Measurements from ENCODE around the gene ARPC5.

The ARPC5 gene

GRCh38 chr1:183612407-183612806 is 23.2 kb downstream of the ARPC5 start:
- TF ChIP-seq EZH2 (IDR thresholded peaks at IDR 0.05; ENCODE audit: borderline replicate concordance, low read depth, low read length, severe bottlenecking) = no peak
- TF ChIP-seq CTCF (IDR thresholded peaks at IDR 0.05; ENCODE audit: borderline replicate concordance, extremely low read depth, low read length, poor library complexity, severe bottlenecking) = no peak
- Histone ChIP-seq H3K79me2 (ENCODE audit: insufficient read depth, low read length) (no peaks in the 10 kb centered on the region), H3K27ac (ENCODE audit: low read length) (no peak overlapping the region), H2AFZ (ENCODE audit: low read depth, low read length) (no peak overlapping the region), H3K27me3 (ENCODE audit: insufficient read depth, low read length, poor library complexity) (peaks cover 9% of the 10 kb centered on the region), H3K9ac (ENCODE audit: low read depth, low read length) (no peak overlapping the region), H3K9me3 (ENCODE audit: insufficient read depth, low read length, severe bottlenecking) (no peaks in the 10 kb centered on the region), H3K4me3 (ENCODE audit: low read depth in 1 of 2, low read length in 2 of 2) (no peak overlapping the region), H3K36me3 (ENCODE audit: insufficient read depth, low read length) (no peaks in the 10 kb centered on the region), H3K4me2 (ENCODE audit: insufficient read depth, low read length) (no peak overlapping the region), H4K20me1 (ENCODE audit: insufficient read depth, low read length) (no peaks in the 10 kb centered on the region), H3K4me1 (ENCODE audit: insufficient read depth, low read length) (no peaks in the 10 kb centered on the region)
- DNase-seq = no peak
- no peak for ATAC-seq (ENCODE audit: insufficient read depth, low read depth)

DNA sequence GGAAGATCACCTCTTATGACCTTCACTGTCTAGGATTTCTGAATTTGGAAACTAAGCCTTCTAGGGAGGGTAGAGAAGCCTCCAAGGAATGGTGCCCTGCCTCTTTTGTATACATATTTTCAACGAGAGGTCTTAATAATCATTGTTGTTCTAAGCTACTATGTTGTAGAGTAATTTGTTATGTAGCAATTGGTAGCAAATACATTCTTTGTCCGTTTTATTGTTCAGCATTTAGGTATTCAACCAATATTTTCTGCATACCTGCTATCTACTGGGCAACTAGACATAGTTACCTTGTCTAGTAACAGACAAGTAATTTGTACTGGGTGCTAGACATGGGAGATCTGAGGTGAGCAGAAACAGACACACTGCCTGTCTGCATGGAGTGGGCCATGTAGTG is 24.6 kb downstream of the ARPC5 start:
- DNase-seq = no peak
- Histone ChIP-seq H3K27ac (ENCODE audit: low read length) (no peak overlapping the region), H3K79me2 (ENCODE audit: insufficient read depth, low read length) (no peaks in the 10 kb centered on the region), H3K4me2 (ENCODE audit: insufficient read depth, low read length) (no peak overlapping the region), H3K4me3 (ENCODE audit: low read depth in 1 of 2, low read length in 2 of 2) (no peak overlapping the region), H3K4me1 (ENCODE audit: insufficient read depth, low read length) (no peaks in the 10 kb centered on the region), H3K27me3 (ENCODE audit: insufficient read depth, low read length, poor library complexity) (peaks cover 9% of the 10 kb centered on the region), H3K9ac (ENCODE audit: low read depth, low read length) (no peak overlapping the region), H4K20me1 (ENCODE audit: insufficient read depth, low read length) (no peaks in the 10 kb centered on the region), H3K36me3 (ENCODE audit: insufficient read depth, low read length) (no peaks in the 10 kb centered on the region), H3K9me3 (ENCODE audit: insufficient read depth, low read length, severe bottlenecking) (no peaks in the 10 kb centered on the region), H2AFZ (ENCODE audit: low read depth, low read length) (no peak overlapping the region)
- TF ChIP-seq CTCF (IDR thresholded peaks at IDR 0.05; ENCODE audit: borderline replicate concordance, extremely low read depth, low read length, poor library complexity, severe bottlenecking) (no peak), EZH2 (IDR thresholded peaks at IDR 0.05; ENCODE audit: borderline replicate concordance, low read depth, low read length, severe bottlenecking) (no peak)
- ATAC-seq (ENCODE audit: insufficient read depth, low read depth) = no peak

GRCh38 chr1:183609759-183610452 is 25.7 kb downstream of the ARPC5 start:
- no peak for TF ChIP-seq EZH2 (IDR thresholded peaks at IDR 0.05; ENCODE audit: borderline replicate concordance, low read depth, low read length, severe bottlenecking)
- TF ChIP-seq CTCF (IDR thresholded peaks at IDR 0.05; ENCODE audit: borderline replicate concordance, extremely low read depth, low read length, poor library complexity, severe bottlenecking) = no peak
- H4K20me1 ChIP-seq (ENCODE audit: insufficient read depth, low read length) = no peaks in the 10 kb centered on the region
- no peak overlapping the region for H3K9ac ChIP-seq (ENCODE audit: low read depth, low read length)
- H3K79me2 ChIP-seq (ENCODE audit: insufficient read depth, low read length) = no peaks in the 10 kb centered on the region
- H3K9me3 ChIP-seq (ENCODE audit: insufficient read depth, low read length, severe bottlenecking) = no peaks in the 10 kb centered on the region
- H3K4me1 ChIP-seq (ENCODE audit: insufficient read depth, low read length) = no peaks in the 10 kb centered on the region
- ATAC-seq (ENCODE audit: insufficient read depth, low read depth) (no peak), DNase-seq (no peak)
- no peak overlapping the region for H3K4me2 ChIP-seq (ENCODE audit: insufficient read depth, low read length)
- H3K27me3 ChIP-seq (ENCODE audit: insufficient read depth, low read length, poor library complexity) = peaks cover 9% of the 10 kb centered on the region
- H3K36me3 ChIP-seq (ENCODE audit: insufficient read depth, low read length) = no peaks in the 10 kb centered on the region
- H2AFZ ChIP-seq (ENCODE audit: low read depth, low read length) = no peak overlapping the region
- no peak overlapping the region for H3K27ac ChIP-seq (ENCODE audit: low read length)
- no peak overlapping the region for H3K4me3 ChIP-seq (ENCODE audit: low read depth in 1 of 2, low read length in 2 of 2)

Measured in DND-41 (cell line).